GM23338 (cell line): ENCODE results near the gene NDST3. TPM values are rescaled to one million over a fixed set of nuclear protein-coding genes. Genes with fewer than 3 reads are reported as not detected.

Source experiments
- CTCF ChIP-seq, 2 experiments: fragments of 200-600 bp in 1 of 2; sonication (generic) in 1 of 2; conservative IDR thresholded peaks; 2 replicates each; pipeline versions ENCODE4 v1.5.1 to v1.6.1; 2016 to 2017; ENCODE audit warnings: antibody characterized with exemption in 2 of 2, low read depth in 2 of 2, mild to moderate bottlenecking in 2 of 2, moderate library complexity in 1 of 2
- EZH2phosphoT487 ChIP-seq: fragments of 200-600 bp; sonication (generic); IDR thresholded peaks from one replicate; pipeline ENCODE4 v1.8.1; 2018; ENCODE audit warnings: antibody characterized with exemption; ENCODE audit not compliant: unreplicated experiment
- REST ChIP-seq: IDR thresholded peaks from one replicate; pipeline ENCODE4 v1.6.1; 2018; ENCODE audit warnings: antibody characterized with exemption; ENCODE audit not compliant: unreplicated experiment
- STAT1 ChIP-seq: IDR thresholded peaks from one replicate; pipeline ENCODE4 v1.6.1; 2016; ENCODE audit warnings: antibody characterized with exemption; ENCODE audit not compliant: unreplicated experiment
- ZNF331 ChIP-seq: fragments of 250-450 bp; sonication (Bioruptor Pico); IDR thresholded peaks from 2 replicates; pipeline ENCODE4 v1.5.0; 2020; ENCODE audit warnings: low read depth, mild to moderate bottlenecking, moderate library complexity
- ZNF462 ChIP-seq: fragments of 250-450 bp; sonication (Bioruptor Pico); IDR thresholded peaks from 2 replicates; pipeline ENCODE4 v1.5.0; 2020; ENCODE audit warnings: mild to moderate bottlenecking, moderate library complexity
- polyA plus RNA-seq: library from polyadenylated mRNA; unstranded; fragments of >200 nt; fragmentation: Nextera tagmentation; extraction: Ambion mirVana; gene quantifications from 2 replicates; pipeline ENCODE4 v1.2.1, GENCODE V29; 2016
- total RNA-seq: library from RNA; depleted of rRNA; stranded (reverse); fragments of >200 nt; shearing (Covaris generic); gene quantifications from 2 replicates; pipeline ENCODE4 v1.2.3, GENCODE V29; 2014

Gene NDST3
- total and polyA plus RNA-seq, 2 experiments from 2014 or later = 0.19 to 0.56 TPM

DNA sequence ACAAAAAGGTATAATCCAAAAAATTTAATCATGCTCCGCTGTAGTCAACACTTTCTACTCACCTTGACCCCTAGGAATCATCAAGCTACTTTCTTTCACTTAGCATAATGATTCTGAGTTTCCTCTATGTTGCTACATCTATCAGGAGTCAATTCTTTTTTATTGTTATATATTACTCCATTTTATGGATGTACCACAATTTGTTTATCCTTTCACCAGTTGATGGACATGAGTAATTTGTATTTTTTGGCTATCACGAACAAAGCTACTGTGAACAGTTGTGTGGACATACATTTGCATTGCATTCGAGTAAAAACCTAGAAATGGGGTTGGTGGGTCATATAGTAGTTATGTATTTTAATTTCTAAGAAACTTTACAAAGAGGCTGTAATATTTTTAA lies 215.6 kb downstream of the NDST3 start (continued):
- TF ChIP-seq ZNF462 (no peak), EZH2phosphoT487 (no peak), REST (no peak), STAT1 (no peak), ZNF331 (CRISPR knock-in tag) (no peak), CTCF (conservative IDR thresholded peaks at IDR 0.05; ENCODE audit: low read depth in 2 of 2) (no peak)
